ENCODE results near the gene SLC66A3. TPM values are rescaled to one million over a fixed set of nuclear protein-coding genes. Genes with fewer than 3 reads are reported as not detected.
A peak's percentile ranks its signal among the peaks of the same experiment; 100 is the strongest.

SLC66A3 gene
- total and polyA plus RNA-seq, 4 donors, result 6.7 to 17.6 (median 9.3) TPM

GRCh38 chr2:11147263-11147662, 8.0 kb upstream of the SLC66A3 start:
- Histone ChIP-seq H3K4me3 (ENCODE audit: low read depth in 1 of 3, low read length in 3 of 3) (no peak overlapping the region), H3K9ac (ENCODE audit: low read depth in 1 of 2, low read length in 2 of 2) (no peak overlapping the region), H3K27me3 (ENCODE audit: control insufficient read depth in 4 of 4, insufficient read depth in 4 of 4, low read length in 3 of 4) (no peaks in the 10 kb centered on the region), H3K9me3 (ENCODE audit: control insufficient read depth in 4 of 4, low read length in 3 of 4) (no peaks in the 10 kb centered on the region), H3K36me3 (ENCODE audit: control insufficient read depth in 4 of 4, insufficient read depth in 3 of 4, low read depth in 1 of 4, low read length in 3 of 4) (no peaks in the 10 kb centered on the region), H3K4me1 (ENCODE audit: control insufficient read depth in 4 of 4, insufficient read depth in 4 of 4, low read length in 3 of 4) (no peaks in the 10 kb centered on the region), H3K27ac (ENCODE audit: low read depth in 1 of 2, low read length in 2 of 2) (no peak overlapping the region)
- no peak for DNase-seq (ENCODE audit: low spot score)
- 23% methylated on average over 3 of the region's 3 CpGs for WGBS
- TF ChIP-seq FOXA1 (IDR thresholded peaks at IDR 0.05) (no peak), CTCF (IDR thresholded peaks at IDR 0.05; ENCODE audit: low read depth, low read length, missing input control) (no peak), FOXA2 (IDR thresholded peaks at IDR 0.05) (no peak)

GRCh38 chr2:11152591-11152990, 2.7 kb upstream of the SLC66A3 start:
- Histone ChIP-seq H3K4me1 (ENCODE audit: control insufficient read depth in 4 of 4, insufficient read depth in 4 of 4, low read length in 3 of 4) (peaks cover 0 to 15% (median 12%) of the 10 kb centered on the region in 4 donors), H3K27me3 (ENCODE audit: control insufficient read depth in 4 of 4, insufficient read depth in 4 of 4, low read length in 3 of 4) (no peaks in the 10 kb centered on the region), H3K4me3 (ENCODE audit: low read depth in 1 of 3, low read length in 3 of 3) (no peak overlapping the region), H3K27ac (ENCODE audit: low read depth in 1 of 2, low read length in 2 of 2) (no peak overlapping the region), H3K9ac (ENCODE audit: low read depth in 1 of 2, low read length in 2 of 2) (no peak overlapping the region), H3K9me3 (ENCODE audit: control insufficient read depth in 4 of 4, low read length in 3 of 4) (no peaks in the 10 kb centered on the region), H3K36me3 (ENCODE audit: control insufficient read depth in 4 of 4, insufficient read depth in 3 of 4, low read depth in 1 of 4, low read length in 3 of 4) (no peaks in the 10 kb centered on the region)
- DNase-seq (ENCODE audit: low spot score), result no peak
- TF ChIP-seq EGR1 (IDR thresholded peaks at IDR 0.05; ENCODE audit: low read depth in 2 of 2), result no peak
- TF ChIP-seq FOXA2 (IDR thresholded peaks at IDR 0.05), result no peak
- no peak for TF ChIP-seq RXRA (IDR thresholded peaks at IDR 0.05)
- no peak for TF ChIP-seq SP1 (IDR thresholded peaks at IDR 0.05)
- TF ChIP-seq NR2F2 (IDR thresholded peaks at IDR 0.05), result no peak
- 95% methylated on average over 6 of the region's 6 CpGs for WGBS

GRCh38 chr2:11154016-11154922, 998 bp upstream of the SLC66A3 start:
- Histone ChIP-seq H3K9ac (ENCODE audit: low read depth in 1 of 2, low read length in 2 of 2) (no peak overlapping the region), H3K27ac (ENCODE audit: low read depth in 1 of 2, low read length in 2 of 2) (peak overlapping the region; percentile 53 to 72), H3K36me3 (ENCODE audit: control insufficient read depth in 4 of 4, insufficient read depth in 3 of 4, low read depth in 1 of 4, low read length in 3 of 4) (no peaks in the 10 kb centered on the region), H3K4me3 (ENCODE audit: low read depth in 1 of 3, low read length in 3 of 3) (peak overlapping the region; percentile 35 to 68 (median 45)), H3K27me3 (ENCODE audit: control insufficient read depth in 4 of 4, insufficient read depth in 4 of 4, low read length in 3 of 4) (no peaks in the 10 kb centered on the region), H3K4me1 (ENCODE audit: control insufficient read depth in 4 of 4, insufficient read depth in 4 of 4, low read length in 3 of 4) (peaks cover 0 to 15% (median 12%) of the 10 kb centered on the region in 4 donors), H3K9me3 (ENCODE audit: control insufficient read depth in 4 of 4, low read length in 3 of 4) (no peaks in the 10 kb centered on the region)
- no peak for DNase-seq (ENCODE audit: low spot score)
- WGBS, result 68% methylated on average over 35 of the region's 35 CpGs
- TF ChIP-seq NR2F2 (IDR thresholded peaks at IDR 0.05), result peak; percentile 44
- TF ChIP-seq REST (IDR thresholded peaks at IDR 0.05), result no peak
